ENCODE results near the gene DBNDD1. TPM values are rescaled to one million over a fixed set of nuclear protein-coding genes. Genes with fewer than 3 reads are reported as not detected.
A peak's percentile ranks its signal among the peaks of the same experiment; 100 is the strongest.
"Not testable (repeated sequence)": the region's sequence is repeated elsewhere in the genome, so short reads cannot be mapped to it uniquely, and the experiment has no call there.

Gene DBNDD1
- total RNA-seq, 2 donors from 2014 or later = 0.47 to 0.92 TPM

- not testable (repeated sequence) for H3K27ac Mint-ChIP-seq; ATAC-seq; H3K4me1 Mint-ChIP-seq; H3K9me3 ChIP-seq (ENCODE audit: control insufficient read depth, low read length, poor library complexity, severe bottlenecking); H3K36me3 Mint-ChIP-seq (ENCODE audit: low read depth); H3K4me3 Mint-ChIP-seq; DNase-seq; H3K27me3 Mint-ChIP-seq
Measured at GRCh38 chr16:89967436-89967835, 51.8 kb downstream of the DBNDD1 start.

- H3K27ac Mint-ChIP-seq = no peak overlapping the region
- no peaks in the 10 kb centered on the region for H3K9me3 ChIP-seq (ENCODE audit: control insufficient read depth, low read length, poor library complexity, severe bottlenecking)
- peaks cover 2% of the 10 kb centered on the region for H3K36me3 Mint-ChIP-seq (ENCODE audit: low read depth)
- no peak for ATAC-seq
- H3K27me3 Mint-ChIP-seq = no peaks in the 10 kb centered on the region
- H3K4me1 Mint-ChIP-seq = peaks cover 3% of the 10 kb centered on the region
- no peak for DNase-seq
- no peak overlapping the region for H3K4me3 Mint-ChIP-seq
Measured at GRCh38 chr16:89966756-89967155, 52.5 kb downstream of the DBNDD1 start.

GRCh38 chr16:89965447-89966225 is 53.6 kb downstream of the DBNDD1 start:
- no peaks in the 10 kb centered on the region for H3K9me3 ChIP-seq (ENCODE audit: control insufficient read depth, low read length, poor library complexity, severe bottlenecking)
- no peak for ATAC-seq
- Mint-ChIP-seq H3K27ac (no peak overlapping the region), H3K4me3 (no peak overlapping the region), H3K4me1 (peaks cover 3% of the 10 kb centered on the region), H3K27me3 (no peaks in the 10 kb centered on the region), H3K36me3 (ENCODE audit: low read depth) (peaks cover 2% of the 10 kb centered on the region)
- no peak for DNase-seq

- Mint-ChIP-seq H3K27me3 (no peaks in the 10 kb centered on the region), H3K27ac (no peak overlapping the region), H3K4me3 (no peak overlapping the region), H3K4me1 (peaks cover 3% of the 10 kb centered on the region), H3K36me3 (ENCODE audit: low read depth) (peaks cover 2% of the 10 kb centered on the region)
- no peak for ATAC-seq
- no peak for DNase-seq
- no peaks in the 10 kb centered on the region for H3K9me3 ChIP-seq (ENCODE audit: control insufficient read depth, low read length, poor library complexity, severe bottlenecking)
Measured at GRCh38 chr16:89964201-89964600, 55.1 kb downstream of the DBNDD1 start.

GRCh38 chr16:89962754-89963498 is 56.3 kb downstream of the DBNDD1 start:
- H3K36me3 Mint-ChIP-seq (ENCODE audit: low read depth) = peaks cover 5% of the 10 kb centered on the region
- no peak overlapping the region for H3K4me3 Mint-ChIP-seq
- ATAC-seq (no peak), DNase-seq (no peak)
- H3K9me3 ChIP-seq (ENCODE audit: control insufficient read depth, low read length, poor library complexity, severe bottlenecking) = no peaks in the 10 kb centered on the region
- H3K27ac Mint-ChIP-seq = no peak overlapping the region
- H3K27me3 Mint-ChIP-seq = no peaks in the 10 kb centered on the region
- H3K4me1 Mint-ChIP-seq = peaks cover 4% of the 10 kb centered on the region

- peaks cover 5% of the 10 kb centered on the region for H3K36me3 Mint-ChIP-seq (ENCODE audit: low read depth)
- H3K9me3 ChIP-seq (ENCODE audit: control insufficient read depth, low read length, poor library complexity, severe bottlenecking) = no peaks in the 10 kb centered on the region
- H3K4me1 Mint-ChIP-seq = peaks cover 4% of the 10 kb centered on the region
- DNase-seq (no peak), ATAC-seq (no peak)
- H3K27me3 Mint-ChIP-seq = no peaks in the 10 kb centered on the region
- no peak overlapping the region for H3K4me3 Mint-ChIP-seq
- H3K27ac Mint-ChIP-seq = no peak overlapping the region
Measured at GRCh38 chr16:89961920-89962319, 57.3 kb downstream of the DBNDD1 start.

- no peak for DNase-seq
- Mint-ChIP-seq H3K27ac (no peak overlapping the region), H3K27me3 (no peaks in the 10 kb centered on the region), H3K4me3 (no peak overlapping the region), H3K4me1 (peaks cover 4% of the 10 kb centered on the region), H3K36me3 (ENCODE audit: low read depth) (peaks cover 5% of the 10 kb centered on the region)
- no peak for ATAC-seq
- H3K9me3 ChIP-seq (ENCODE audit: control insufficient read depth, low read length, poor library complexity, severe bottlenecking) = no peaks in the 10 kb centered on the region
Measured at GRCh38 chr16:89960966-89961365, 58.3 kb downstream of the DBNDD1 start.

GRCh38 chr16:89958596-89958995 is 60.7 kb downstream of the DBNDD1 start:
- no peak for DNase-seq
- no peak for ATAC-seq

GRCh38 chr16:89958068-89958467 is 61.2 kb downstream of the DBNDD1 start:
- ATAC-seq = peak; percentile 55
- peaks cover 7% of the 10 kb centered on the region for H3K4me1 Mint-ChIP-seq

More at GRCh38 chr16:89958596-89958995, 60.7 kb downstream of the DBNDD1 start:
- peaks cover 7% of the 10 kb centered on the region for H3K36me3 Mint-ChIP-seq (ENCODE audit: low read depth)
- peak overlapping the region; percentile 6 for H3K27ac Mint-ChIP-seq
- H3K27me3 Mint-ChIP-seq = no peaks in the 10 kb centered on the region
- H3K9me3 ChIP-seq (ENCODE audit: control insufficient read depth, low read length, poor library complexity, severe bottlenecking) = no peaks in the 10 kb centered on the region
- H3K4me3 Mint-ChIP-seq = no peak overlapping the region
- H3K4me1 Mint-ChIP-seq = peaks cover 9% of the 10 kb centered on the region

GRCh38 chr16:89957216-89957785 is 62.0 kb downstream of the DBNDD1 start:
- ATAC-seq = no peak

More at GRCh38 chr16:89958068-89958467, 61.2 kb downstream of the DBNDD1 start:
- no peak for DNase-seq
- Mint-ChIP-seq H3K27me3 (no peaks in the 10 kb centered on the region), H3K27ac (no peak overlapping the region), H3K4me3 (no peak overlapping the region), H3K36me3 (ENCODE audit: low read depth) (peaks cover 5% of the 10 kb centered on the region)
- no peaks in the 10 kb centered on the region for H3K9me3 ChIP-seq (ENCODE audit: control insufficient read depth, low read length, poor library complexity, severe bottlenecking)

GRCh38 chr16:89956505-89957215 is 62.6 kb downstream of the DBNDD1 start:
- ATAC-seq = no peak
- no peak for DNase-seq
- H3K4me3 Mint-ChIP-seq = no peak overlapping the region
- H3K4me1 Mint-ChIP-seq = peaks cover 7% of the 10 kb centered on the region
- H3K36me3 Mint-ChIP-seq (ENCODE audit: low read depth) = peaks cover 5% of the 10 kb centered on the region
- H3K9me3 ChIP-seq (ENCODE audit: control insufficient read depth, low read length, poor library complexity, severe bottlenecking) = no peaks in the 10 kb centered on the region
- no peaks in the 10 kb centered on the region for H3K27me3 Mint-ChIP-seq
- peak overlapping the region; percentile 21 for H3K27ac Mint-ChIP-seq

More at GRCh38 chr16:89957216-89957785, 62.0 kb downstream of the DBNDD1 start:
- Mint-ChIP-seq H3K27ac (peak overlapping the region; percentile 21), H3K36me3 (ENCODE audit: low read depth) (peaks cover 5% of the 10 kb centered on the region), H3K4me3 (no peak overlapping the region), H3K27me3 (no peaks in the 10 kb centered on the region), H3K4me1 (peaks cover 7% of the 10 kb centered on the region)
- no peaks in the 10 kb centered on the region for H3K9me3 ChIP-seq (ENCODE audit: control insufficient read depth, low read length, poor library complexity, severe bottlenecking)
- DNase-seq = no peak

- ATAC-seq = no peak
- H3K9me3 ChIP-seq (ENCODE audit: control insufficient read depth, low read length, poor library complexity, severe bottlenecking) = no peaks in the 10 kb centered on the region
- no peak for DNase-seq
- no peak overlapping the region for H3K27ac Mint-ChIP-seq
- H3K27me3 Mint-ChIP-seq = no peaks in the 10 kb centered on the region
- no peak overlapping the region for H3K4me3 Mint-ChIP-seq
- H3K36me3 Mint-ChIP-seq (ENCODE audit: low read depth) = peaks cover 5% of the 10 kb centered on the region
- peaks cover 10% of the 10 kb centered on the region for H3K4me1 Mint-ChIP-seq
Measured at GRCh38 chr16:89955001-89955685, 64.1 kb downstream of the DBNDD1 start.

Data from T-helper 17 cell (primary cell).